AG04449 (cell line): Measurements from ENCODE around the gene SMIM38.

Experiments used
- CTCF ChIA-PET: fragments of 350-600 bp; formaldehyde crosslinking; extraction: SDS; loops from one replicate; lab custom pipeline; 2021; ENCODE audit warnings: antibody characterized with exemption; lab: Yijun Ruan, JAX
- POLR2A ChIA-PET: fragments of 400-600, 350-600 bp; formaldehyde crosslinking; extraction: SDS; loops from one replicate; lab custom pipeline; 2020; ENCODE audit warnings: antibody characterized with exemption, inconsistent platforms; lab: Yijun Ruan, JAX
- DNase-seq: peaks from one replicate; pipeline ENCODE4 v3.0.0-alpha.2; 2010; ENCODE audit warnings: low read depth, low spot score
- H3K4me3 ChIP-seq: 2 replicates; pipeline ENCODE4 v1.5.1; 2011; ENCODE audit warnings: low read depth, mild to moderate bottlenecking, control low read depth, low read length
- TF ChIP-seq, protein P1 (sequence below): IDR thresholded peaks from one replicate; pipeline ENCODE4 v1.5.1; 2011; ENCODE audit warnings: mild to moderate bottlenecking, moderate library complexity, low read length, control low read depth, inconsistent platforms; ENCODE audit not compliant: insufficient read depth; ENCODE audit errors: missing control alignments

SMIM38 gene

DNA sequence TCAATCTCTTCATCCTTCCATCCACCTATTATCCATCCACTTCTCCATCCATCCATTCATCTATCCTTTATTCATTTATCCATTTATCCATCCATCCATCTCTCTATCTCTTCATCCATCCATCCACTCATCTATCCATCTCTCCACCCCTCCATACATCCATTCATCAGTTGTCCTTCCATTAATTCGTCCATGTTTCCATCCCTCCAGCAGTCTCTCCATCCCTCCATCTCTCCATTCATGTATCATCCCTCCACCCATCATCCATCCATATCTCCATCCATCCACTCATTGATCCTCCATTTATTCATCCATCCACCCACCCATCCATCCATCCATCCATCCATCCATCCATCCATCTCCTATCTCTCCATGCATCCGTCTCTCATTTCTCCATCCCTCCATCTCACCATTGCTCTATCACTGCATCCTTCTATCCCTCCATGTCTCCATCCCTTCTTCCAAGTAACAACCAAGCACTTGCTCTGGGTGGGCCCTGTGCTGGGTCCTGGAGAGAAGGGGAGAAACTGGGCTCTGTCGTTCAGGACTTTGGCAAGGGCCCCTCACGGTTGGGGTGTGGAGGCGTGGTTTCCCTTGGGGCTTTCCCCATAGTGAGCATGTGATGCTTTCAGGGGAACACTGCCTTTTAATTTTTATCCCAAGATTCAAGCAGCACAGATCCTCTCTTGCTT lies 43.3 kb downstream of the SMIM38 start:
- no peak overlapping the region for H3K4me3 ChIP-seq
- ChIA-PET POLR2A (no interaction called here), CTCF (no interaction called here)
- DNase-seq: no peak
- TF ChIP-seq, protein P1, sequence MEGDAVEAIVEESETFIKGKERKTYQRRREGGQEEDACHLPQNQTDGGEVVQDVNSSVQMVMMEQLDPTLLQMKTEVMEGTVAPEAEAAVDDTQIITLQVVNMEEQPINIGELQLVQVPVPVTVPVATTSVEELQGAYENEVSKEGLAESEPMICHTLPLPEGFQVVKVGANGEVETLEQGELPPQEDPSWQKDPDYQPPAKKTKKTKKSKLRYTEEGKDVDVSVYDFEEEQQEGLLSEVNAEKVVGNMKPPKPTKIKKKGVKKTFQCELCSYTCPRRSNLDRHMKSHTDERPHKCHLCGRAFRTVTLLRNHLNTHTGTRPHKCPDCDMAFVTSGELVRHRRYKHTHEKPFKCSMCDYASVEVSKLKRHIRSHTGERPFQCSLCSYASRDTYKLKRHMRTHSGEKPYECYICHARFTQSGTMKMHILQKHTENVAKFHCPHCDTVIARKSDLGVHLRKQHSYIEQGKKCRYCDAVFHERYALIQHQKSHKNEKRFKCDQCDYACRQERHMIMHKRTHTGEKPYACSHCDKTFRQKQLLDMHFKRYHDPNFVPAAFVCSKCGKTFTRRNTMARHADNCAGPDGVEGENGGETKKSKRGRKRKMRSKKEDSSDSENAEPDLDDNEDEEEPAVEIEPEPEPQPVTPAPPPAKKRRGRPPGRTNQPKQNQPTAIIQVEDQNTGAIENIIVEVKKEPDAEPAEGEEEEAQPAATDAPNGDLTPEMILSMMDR: no peak

DNA sequence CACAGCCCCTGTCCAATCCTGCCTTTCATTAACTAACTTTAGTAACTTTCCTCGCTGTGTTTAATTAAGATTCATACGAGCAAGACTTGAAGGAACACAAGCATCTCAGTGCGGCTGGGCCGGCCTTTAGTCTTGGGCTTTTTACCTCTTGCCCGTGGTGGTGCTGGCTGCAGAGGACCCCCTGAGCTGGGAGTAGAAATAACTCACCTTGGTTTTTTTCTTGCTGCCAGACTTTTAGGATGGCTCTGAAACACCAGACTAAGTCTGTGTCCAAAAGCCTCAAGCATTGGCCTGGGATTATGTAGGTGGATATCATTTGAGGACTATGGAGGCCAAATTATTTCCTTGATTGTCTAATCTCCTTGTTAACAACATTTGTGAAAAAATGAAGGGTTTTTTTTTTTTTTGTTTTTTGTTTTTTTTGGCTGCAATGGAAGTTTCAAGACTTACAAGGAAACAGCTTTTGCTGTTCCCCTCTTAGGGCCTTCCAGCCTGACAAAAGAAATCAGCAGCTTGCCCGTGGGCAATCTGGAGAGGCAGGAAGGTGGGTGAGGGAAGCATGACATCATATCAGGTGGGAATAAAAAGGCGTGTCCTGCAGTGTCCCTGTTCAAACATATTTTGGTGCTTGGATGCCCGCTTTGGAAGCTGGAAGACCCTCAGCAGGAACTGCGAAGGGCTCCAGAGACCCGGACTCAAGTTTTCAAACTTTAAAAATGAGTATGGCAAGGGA lies 44.0 kb downstream of the SMIM38 start:
- CTCF ChIA-PET: no interaction called here
- TF ChIP-seq, protein P1: no peak
- POLR2A ChIA-PET: no interaction called here
- no peak for DNase-seq
- no peak overlapping the region for H3K4me3 ChIP-seq

DNA sequence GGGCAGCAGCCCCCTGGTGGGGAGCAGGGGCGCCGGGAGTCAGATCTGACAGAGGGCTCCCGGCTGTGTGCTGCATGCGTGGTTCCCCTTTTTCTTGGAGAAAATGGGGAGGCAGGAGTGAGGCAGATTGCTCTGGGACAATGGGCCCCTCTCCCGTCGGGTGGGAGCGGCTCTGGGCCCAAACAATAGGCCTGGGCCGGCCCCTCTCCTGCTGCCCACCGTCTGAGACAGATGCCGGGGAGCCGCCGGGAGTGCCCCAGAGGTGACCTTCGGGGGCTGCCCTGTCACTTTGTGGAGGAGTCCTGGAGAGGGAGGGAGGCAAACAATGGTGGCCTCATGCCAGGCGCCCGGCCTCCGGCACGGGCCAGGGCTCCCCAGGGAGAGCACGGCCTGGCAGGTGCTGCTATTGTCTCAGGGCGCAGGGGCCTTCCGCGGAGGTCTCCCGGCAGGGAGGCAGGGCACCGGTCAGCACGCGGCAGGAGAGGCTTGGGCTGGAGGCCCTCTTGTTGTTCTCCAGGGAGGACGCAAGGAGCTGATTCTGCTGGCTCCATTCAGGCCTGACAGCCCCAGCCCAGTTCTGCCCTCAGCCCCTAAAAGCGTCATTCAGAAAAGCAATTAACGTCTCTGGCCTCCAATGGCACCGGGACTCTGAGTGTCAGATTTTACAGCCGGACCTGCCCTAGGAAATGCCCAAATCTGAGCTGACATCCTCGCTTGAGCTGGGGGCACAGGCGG lies 44.8 kb downstream of the SMIM38 start:
- CTCF ChIA-PET: no interaction called here

DNA sequence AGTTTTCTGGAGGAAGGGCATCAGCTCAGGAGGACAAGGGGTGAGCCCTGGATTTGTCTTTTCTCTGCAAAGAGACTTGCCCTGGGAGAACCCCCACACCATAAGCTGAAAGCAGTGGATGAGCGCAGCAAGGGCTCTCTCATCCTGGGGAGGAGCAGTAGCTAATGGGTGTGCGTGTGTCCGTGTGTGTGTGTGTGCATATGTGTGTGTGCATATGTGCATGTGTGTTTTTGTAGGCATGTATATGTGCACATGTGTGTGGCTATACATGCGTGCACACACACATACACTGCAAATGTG lies 45.3 kb downstream of the SMIM38 start:
- no peak overlapping the region for H3K4me3 ChIP-seq
- DNase-seq: no peak
- TF ChIP-seq, protein P1: no peak
- POLR2A ChIA-PET: no interaction called here
- CTCF ChIA-PET: no interaction called here

More for the DNA sequence above, 44.8 kb downstream of the SMIM38 start:
- TF ChIP-seq, protein P1: no peak
- POLR2A ChIA-PET: no interaction called here
- H3K4me3 ChIP-seq: no peak overlapping the region
- no peak for DNase-seq

DNA sequence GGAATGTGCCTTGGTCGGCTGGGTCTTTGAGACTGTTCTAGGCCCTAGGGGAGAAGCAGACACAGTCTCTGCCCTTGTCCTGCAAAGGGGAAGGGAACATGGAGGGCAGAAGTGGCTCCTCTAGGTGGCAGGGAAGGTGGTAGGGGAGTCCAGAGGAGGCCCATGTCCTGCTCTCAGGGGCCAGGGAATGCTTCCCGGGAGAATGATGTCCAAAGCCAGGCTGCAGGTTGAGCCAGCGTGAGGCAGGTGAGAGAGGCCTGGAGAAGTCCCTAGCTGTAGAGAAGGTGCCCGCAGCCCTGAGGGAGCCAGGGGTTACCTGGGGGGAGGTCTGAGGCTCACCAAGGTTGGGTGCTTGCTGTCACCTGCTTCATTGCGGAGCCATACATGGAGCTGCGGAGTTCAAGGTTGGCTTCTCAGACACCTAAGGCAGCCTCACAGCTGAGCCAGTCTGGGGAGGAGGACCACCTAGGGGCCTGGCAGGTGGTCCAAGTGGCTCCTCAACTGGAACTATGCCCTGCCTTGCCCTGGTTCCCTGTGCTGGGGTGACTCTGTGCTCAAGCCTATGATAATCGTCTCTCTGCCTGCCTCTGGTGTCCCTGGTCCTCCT lies 46.1 kb downstream of the SMIM38 start:
- no peak overlapping the region for H3K4me3 ChIP-seq
- ChIA-PET CTCF (interaction anchor here (1.3 kb wide), 1 partner anchor 9 kb away, joined by 3 read pairs; no protein-coding TSS in a partner anchor), POLR2A (no interaction called here)
- TF ChIP-seq, protein P1: no peak
- DNase-seq: no peak
